Stimulated activated CD8-positive, alpha-beta memory T cell treated with anti-CD3 and anti-CD28 coated beads, Interleukin-15, amount 100 ng/mL, for 48 hours (primary cell): Measurements from ENCODE around the gene CLNK.

Experiments used
- DNase-seq, 2 donors: peaks; one replicate each; pipeline ENCODE4 v3.0.0-alpha.2; 2020; ENCODE audit warnings: low read depth in 2 of 2

Gene CLNK

DNA sequence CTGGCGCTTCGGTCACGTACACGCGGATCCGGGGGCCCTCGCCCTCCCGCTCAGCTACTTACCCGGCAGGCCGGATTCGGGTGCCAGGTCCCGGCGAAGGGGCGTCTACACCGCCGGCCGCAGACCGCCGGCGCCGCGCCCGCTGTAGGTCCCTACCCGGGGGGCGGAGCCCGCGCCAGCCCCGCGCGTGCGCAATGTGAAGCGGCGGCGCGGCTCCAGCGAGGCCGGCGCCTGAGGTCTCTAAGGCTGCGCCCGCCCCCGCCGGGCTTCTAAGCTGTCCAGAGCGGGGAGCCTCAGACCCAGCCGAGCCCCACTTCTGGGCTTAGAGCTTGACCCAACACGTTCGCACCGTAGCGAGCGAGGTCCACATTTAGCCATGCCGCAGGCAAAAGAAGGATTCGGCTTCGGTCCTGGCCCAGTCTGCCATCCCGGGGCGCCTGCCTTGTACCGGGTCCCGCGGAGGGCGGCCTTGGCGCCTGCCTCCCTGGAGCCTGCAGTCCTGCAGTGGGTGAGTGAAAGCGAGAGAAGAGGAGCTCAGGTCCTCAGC, 227.2 kb downstream of the CLNK start, which contains the start of gene ZNF518B:
Gene ZNF518B (minus strand): TSS at position 172 of the 547 bp plus-strand sequence. CDS start 11,098 bp downstream, outside the sequence.
- peak; percentile 73 to 75 for DNase-seq

DNA sequence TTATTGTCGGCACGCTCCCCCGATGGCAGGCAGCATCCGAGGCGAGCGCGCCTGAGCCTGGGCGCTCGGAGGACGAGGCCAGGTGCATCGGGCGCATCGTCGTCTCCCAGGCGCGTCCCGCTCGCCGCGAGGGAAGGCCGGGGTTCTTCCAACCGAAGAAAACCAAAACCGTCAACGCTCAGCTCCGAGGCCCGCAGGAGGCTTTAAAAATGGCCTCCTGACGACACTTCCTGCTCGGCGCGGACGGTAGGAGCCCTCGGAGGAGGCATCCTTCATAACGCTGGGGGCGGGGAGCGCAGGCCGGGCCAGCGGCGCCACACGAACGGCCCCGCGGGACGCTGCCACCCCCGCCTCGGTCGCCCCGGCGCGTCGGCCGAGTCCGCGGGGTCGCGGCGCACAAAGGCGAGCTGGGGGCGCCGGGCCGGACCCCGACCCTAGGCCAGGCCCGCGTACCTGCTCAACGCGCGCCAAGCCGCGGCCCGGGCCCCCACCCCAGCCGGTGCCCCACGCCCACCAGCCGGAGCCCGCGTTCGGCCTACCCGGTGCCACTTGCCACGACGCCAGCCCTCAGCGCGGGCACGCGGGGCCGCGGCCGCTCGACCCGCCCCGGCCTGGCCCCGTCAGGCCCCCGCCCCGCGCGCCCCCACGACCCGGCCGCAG, 227.8 kb downstream of the CLNK start:
- peak; percentile 50 to 53 for DNase-seq

DNA sequence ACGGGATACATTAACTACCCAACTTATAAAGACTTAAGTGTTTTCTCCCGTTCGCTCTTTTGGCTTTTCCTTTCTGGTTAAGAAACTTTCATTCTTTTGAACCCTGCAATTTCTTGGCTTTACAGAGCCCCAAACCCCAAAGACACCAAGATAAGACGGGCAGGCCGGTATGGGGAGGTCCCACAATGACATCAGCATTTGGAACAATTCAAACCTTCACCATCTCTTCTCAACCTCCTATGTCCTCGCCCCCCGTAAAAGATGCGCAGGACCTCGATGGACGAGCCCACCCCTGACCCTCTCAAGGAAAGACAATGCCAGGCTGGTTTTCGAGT, 228.3 kb downstream of the CLNK start:
- DNase-seq, result no peak

DNA sequence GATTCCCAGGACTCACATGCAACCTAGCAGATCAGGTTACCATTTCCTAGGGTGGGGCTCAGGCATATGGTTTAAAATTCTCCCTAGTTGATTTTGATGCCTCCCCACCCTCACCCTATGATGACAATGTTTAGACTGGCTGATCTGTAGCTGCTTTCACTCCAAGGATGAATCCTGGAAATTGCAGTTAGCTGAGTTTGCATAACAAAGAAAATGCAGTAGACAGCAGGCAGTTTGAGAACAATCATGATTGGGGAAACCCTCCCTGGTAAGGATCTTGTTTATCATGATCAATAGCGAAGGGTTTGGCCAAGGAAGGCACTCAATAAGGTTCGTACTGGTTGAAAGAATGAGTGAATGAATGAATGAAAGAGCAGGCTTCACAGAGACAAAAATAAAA, 229.4 kb downstream of the CLNK start:
- no peak for DNase-seq

GRCh38 chr4:10454726-10455125, 229.8 kb downstream of the CLNK start:
- DNase-seq, result no peak

- DNase-seq, result no peak
These were observed 230.4 kb downstream of the CLNK start for GRCh38 chr4:10454121-10454520.

- no peak for DNase-seq
These were observed 235.6 kb downstream of the CLNK start for GRCh38 chr4:10448991-10449390.

- no peak for DNase-seq
These were observed 241.6 kb downstream of the CLNK start for GRCh38 chr4:10442976-10443375.

GRCh38 chr4:10441512-10441911, 243.1 kb downstream of the CLNK start:
- DNase-seq, result no peak

- no peak for DNase-seq
These were observed 245.6 kb downstream of the CLNK start for GRCh38 chr4:10438924-10439323.

DNA sequence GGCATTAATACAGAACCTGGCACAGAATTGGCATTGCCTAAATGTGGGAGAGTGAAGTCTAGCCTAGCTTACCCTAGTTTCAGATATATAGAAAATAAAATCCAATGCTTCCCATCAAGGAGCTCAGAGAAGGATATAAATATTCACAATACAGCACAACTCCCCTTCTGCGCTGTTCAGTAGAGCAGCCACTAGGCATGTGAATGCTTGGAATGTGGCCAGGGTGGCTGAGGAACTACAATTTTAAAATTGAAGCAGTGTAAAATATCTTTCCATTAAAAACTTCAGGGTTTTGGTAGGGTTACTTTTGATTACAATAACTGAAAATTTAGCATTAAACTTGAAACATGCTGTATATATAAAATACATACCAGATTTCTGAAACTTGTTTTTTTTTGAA, 246.8 kb downstream of the CLNK start:
- DNase-seq, result no peak
